B cell (primary cell): ENCODE results near the gene SDK2.

Experiments used
- EZH2 ChIP-seq: IDR thresholded peaks from 2 replicates; pipeline ENCODE4 v1.6.1; 2012; ENCODE audit warnings: borderline replicate concordance, low read depth, mild to moderate bottlenecking, moderate library complexity, low read length; ENCODE audit not compliant: insufficient read depth, poor library complexity, severe bottlenecking
- TF ChIP-seq, protein P1 (sequence below): fragments of 200-600 bp; IDR thresholded peaks from one replicate; pipeline ENCODE4 v1.8.0; 2022; ENCODE audit warnings: antibody characterized with exemption, mild to moderate bottlenecking

DNA sequence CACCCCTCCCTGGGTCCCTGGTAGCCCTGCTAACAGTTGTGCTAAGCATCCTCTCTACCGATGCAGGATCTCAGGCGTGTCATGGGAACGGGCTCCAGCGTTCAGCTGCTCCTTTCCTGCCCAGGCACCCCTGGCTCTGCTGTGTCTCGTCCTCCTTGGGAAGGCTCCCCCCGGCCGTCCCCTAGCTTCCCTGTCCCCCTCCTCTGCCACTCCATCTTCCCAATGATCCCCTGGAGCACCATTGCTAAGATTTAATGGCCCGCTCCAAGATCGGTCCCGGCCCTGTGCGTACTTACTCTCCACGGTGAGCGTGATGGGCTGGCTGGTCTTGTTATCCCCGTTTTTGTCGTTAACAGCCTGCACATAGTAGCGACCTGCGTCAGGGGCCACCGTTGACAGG, 196.9 kb downstream of the SDK2 start:
- TF ChIP-seq, protein P1, sequence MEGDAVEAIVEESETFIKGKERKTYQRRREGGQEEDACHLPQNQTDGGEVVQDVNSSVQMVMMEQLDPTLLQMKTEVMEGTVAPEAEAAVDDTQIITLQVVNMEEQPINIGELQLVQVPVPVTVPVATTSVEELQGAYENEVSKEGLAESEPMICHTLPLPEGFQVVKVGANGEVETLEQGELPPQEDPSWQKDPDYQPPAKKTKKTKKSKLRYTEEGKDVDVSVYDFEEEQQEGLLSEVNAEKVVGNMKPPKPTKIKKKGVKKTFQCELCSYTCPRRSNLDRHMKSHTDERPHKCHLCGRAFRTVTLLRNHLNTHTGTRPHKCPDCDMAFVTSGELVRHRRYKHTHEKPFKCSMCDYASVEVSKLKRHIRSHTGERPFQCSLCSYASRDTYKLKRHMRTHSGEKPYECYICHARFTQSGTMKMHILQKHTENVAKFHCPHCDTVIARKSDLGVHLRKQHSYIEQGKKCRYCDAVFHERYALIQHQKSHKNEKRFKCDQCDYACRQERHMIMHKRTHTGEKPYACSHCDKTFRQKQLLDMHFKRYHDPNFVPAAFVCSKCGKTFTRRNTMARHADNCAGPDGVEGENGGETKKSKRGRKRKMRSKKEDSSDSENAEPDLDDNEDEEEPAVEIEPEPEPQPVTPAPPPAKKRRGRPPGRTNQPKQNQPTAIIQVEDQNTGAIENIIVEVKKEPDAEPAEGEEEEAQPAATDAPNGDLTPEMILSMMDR = no peak
- TF ChIP-seq EZH2 = no peak
